ENCODE results near the gene CLRN2.

GRCh38 chr4:17544205-17544604 is 29.2 kb downstream of the CLRN2 start:
- TF ChIP-seq POLR2A (IDR thresholded peaks at IDR 0.05), result no peak
- TF ChIP-seq CTCF (IDR thresholded peaks at IDR 0.05), result no peak
